HG03432 (cell line): ENCODE measurements around the gene NUP210.

Source experiments
- ATAC-seq: cut with Tn5 transposase; IDR thresholded peaks from one replicate; pipeline ENCODE4 v1.9.1; 2021; ENCODE audit warnings: mild to moderate bottlenecking, moderate library complexity; ENCODE audit not compliant: unreplicated experiment

The NUP210 gene

DNA sequence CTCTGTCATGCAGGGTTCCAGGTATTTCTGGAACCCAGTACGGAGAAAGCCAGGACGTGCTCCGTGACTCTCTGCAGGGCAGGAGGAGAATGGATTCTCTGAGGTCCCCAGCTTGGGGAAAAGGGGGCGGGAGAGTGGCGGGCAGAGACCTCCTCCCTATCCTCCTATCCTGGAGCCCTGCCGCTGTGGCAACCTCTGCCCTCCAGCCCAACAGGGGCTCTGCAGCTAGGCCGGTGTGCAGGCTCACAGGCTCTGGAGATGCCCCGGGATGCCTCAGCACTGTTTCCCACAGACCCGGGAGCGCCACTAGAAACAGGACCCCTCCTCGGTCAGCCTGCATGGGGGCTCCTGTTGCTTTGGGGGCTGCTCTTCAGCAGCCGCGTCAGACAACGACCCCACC is 43.1 kb downstream of the NUP210 start:
- ATAC-seq = no peak

- ATAC-seq = no peak
Measured at GRCh38 chr3:13376091-13376490, 44.0 kb downstream of the NUP210 start.

- ATAC-seq = no peak
Measured at GRCh38 chr3:13375464-13375863, 44.7 kb downstream of the NUP210 start.

GRCh38 chr3:13373975-13374586 is 46.0 kb downstream of the NUP210 start:
- no peak for ATAC-seq

DNA sequence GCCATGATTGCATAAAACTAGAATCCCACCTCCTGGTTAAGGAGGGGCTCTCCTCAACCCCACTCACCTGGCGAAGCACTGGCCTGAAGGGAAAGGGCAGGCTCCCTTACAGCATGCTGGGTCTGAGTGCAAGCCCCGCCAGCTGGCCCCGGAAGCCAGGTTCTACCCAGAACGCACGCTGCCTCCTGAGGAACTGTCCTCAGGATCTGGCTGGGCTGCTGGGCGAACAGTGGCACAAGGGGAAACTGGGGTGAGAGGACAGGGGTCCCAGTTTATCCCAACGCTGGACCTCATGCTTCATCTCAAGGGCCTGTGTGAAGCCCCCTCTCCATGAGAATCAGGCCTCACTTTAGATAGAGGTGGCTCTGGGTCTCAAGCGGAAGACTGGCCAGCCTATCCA is 47.5 kb downstream of the NUP210 start:
- no peak for ATAC-seq

DNA sequence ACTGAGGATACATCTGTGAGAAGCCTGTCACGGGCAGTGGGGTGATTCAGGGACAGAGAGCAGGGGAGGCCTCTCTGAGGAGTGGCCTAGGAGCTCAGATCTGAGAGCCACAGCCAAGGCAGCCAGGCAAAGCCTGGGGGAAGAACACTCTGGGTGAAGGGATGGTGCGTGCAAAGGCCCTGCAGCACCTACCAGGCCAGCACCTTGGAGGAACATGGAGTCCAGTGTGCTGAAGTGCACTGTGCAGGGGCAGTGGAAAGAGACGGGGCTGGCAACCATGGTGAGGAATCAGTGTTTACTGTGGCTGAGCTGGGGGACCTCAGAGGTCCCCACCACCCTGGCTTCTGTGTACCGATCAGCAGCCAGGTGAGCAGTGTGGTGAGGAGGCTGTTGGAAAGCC is 48.0 kb downstream of the NUP210 start:
- no peak for ATAC-seq

DNA sequence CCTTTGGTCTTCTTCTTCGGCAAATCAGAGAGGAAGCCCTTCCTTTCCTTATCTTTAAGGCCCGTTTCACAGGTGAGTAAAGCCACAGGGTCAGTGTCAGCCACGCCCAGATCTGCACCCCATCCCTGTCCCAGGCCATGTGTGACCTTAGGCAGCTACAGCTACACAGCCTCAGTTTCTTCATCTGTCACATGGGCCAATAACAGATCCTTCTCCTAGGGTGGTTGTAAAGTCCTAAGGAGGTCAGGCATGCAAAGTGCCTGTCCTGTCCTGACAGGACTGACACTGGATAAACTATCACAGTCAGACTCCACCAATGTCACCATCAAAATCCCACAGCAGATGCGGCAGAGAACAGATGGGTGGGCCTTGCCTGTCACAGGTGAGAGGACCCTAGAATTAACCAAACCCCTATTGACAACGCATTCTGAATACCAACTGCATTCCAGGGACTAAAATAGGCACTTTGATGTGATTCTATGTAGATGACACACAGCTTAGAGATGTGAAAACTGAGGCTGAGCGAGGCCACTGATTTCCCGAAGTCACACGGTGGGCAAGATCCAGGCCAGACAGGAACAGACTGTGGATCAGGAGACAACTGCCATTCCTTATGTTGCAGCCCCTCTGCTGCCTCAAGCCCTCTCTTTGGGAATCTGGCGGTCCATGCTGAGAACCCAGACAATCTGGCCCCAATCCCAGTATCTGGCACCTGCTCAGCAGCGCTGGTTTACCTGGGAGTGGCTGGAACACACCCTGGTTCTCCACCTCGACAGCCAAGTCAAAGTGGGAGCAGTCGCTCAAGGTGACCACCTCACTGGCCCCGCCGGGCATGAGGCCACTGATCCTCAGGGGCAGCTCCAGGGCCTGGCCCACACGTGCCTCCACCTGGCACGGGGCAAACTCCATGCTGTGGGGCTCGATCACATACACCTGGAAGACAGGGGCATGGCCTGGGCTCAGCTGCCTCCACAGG is 48.7 kb downstream of the NUP210 start:
- no peak for ATAC-seq

DNA sequence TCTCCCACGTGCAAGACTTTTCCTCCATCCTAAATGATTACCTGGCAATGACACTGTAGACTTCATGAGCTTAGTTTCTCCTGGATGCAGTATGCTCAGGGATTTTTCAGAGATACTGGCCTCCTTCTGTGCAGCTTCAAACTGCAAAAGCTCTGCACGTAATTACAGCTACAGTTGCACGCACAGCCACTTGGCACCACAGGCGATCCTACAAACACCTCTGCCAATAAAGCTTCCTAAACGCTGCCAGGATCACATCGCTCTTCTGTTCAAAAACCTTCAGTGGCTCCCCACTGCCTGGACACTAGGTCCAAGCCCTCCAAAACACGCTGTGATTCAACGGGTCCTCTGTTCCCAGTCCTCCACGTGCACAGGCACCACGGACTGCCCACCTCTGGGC is 49.5 kb downstream of the NUP210 start:
- ATAC-seq = no peak

- no peak for ATAC-seq
Measured at GRCh38 chr3:13370055-13370454, 50.1 kb downstream of the NUP210 start.

DNA sequence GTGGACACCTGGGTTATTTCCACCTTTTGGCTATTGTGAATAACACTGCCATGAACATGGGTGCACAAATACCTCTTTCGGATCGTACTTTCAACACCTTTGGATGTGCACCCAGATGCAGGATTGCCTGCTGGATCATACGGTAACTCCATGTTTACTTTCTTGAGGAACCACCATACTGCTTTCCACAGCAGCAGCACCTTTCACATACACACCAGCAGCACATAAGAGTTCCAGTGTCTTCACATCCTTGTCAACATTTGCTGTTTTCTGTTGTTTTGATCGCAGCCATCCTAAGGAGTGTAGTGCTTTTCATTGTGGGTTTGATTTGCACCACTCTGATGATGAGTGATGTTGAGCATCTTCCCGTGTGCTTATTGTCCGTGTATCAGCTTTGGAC is 51.3 kb downstream of the NUP210 start:
- no peak for ATAC-seq

DNA sequence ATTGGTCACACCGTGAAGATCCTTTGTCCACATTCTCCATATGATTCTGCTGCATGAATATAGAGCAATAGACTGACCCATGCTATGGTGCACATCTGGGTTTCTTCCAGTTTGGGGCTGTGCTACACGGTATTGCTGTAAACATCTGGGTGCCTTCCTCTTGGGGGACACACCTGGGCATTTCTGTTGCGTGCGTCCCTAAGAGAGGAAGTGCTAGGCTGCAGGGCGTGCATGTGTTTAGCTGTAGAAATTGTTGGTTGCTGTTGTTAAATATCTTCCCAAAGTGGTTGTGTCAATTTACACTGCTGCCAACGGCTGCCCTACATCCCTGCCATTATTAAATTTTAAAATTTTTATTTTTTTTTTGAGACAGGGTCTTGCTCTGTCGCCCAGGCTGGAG is 52.4 kb downstream of the NUP210 start:
- no peak for ATAC-seq

DNA sequence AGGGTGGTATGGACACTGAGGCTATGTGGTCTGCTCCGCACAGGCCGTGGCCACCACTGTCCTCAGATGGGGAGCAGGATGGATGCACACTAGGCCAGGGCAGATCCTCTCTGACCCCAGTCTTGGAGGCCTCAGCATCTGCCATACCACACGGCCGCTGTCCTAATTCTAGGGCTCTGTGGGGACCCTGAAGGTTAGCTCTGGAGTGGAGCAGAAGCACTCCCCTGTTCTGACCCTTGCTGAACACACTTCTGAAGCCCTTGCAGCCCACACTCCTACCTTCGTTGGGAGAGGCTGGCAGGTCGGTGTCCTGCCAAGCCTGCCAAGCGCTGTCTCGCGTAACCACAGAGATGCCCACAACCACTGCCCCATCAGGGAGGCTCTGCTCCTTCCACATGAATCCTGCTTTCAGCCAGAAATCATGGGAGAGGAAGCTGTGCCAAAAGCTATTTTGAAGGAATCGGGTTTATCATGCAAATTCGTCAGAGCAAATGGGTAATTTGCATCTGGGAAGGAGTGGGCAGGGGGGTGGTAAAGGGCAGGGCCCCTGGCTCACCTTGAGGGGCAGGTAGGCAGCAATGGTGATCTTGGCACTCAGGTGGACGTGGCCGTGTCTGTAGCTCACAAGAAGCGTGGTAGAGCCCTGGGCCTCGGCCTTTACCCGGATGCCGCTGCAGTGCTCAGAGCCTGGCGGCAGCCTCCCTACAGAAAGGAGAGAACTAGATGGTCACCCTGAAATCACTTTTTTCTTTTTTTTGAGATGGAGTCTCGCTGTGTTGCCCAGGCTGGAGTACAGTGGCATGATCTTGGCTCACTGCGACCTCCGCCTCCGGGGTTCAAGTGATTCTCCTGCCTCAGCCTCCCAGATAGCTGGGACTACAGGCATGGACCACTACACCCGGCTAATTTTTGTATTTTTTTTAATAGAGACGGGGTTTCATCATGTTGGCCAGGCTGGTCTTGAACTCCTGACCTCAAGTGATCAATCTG is 54.4 kb downstream of the NUP210 start:
- ATAC-seq = no peak

DNA sequence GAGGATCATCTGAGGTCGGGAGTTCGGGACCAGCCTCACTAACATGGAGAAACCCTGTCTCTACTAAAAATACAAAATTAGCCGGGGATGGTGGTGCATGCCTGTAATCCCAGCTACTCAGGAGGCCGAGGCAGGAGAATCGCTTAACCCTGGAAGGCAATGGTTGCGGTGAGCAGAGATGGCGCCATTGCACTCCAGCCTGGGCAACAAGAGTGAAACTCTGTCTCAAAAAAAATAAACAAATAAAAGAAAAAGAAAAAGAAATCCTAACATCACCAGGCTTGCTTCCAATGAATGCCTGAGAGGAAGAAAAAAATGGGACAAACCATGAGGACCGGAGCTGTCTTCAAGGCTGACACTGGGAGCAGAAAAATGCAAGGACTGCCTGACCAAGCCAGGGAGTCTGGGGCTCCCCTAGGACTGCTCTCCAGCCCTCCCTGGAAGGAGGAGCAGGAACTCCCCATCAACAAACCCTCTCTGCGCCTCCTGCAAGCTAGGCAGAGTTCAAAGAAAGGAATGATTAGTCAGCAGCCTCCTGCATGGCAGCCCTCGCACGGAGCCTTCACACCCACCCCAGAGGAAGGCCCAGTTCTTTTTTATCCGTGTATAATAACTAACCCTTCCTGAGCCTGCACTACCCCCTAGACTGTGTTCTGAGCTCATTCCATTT is 55.4 kb downstream of the NUP210 start:
- no peak for ATAC-seq

DNA sequence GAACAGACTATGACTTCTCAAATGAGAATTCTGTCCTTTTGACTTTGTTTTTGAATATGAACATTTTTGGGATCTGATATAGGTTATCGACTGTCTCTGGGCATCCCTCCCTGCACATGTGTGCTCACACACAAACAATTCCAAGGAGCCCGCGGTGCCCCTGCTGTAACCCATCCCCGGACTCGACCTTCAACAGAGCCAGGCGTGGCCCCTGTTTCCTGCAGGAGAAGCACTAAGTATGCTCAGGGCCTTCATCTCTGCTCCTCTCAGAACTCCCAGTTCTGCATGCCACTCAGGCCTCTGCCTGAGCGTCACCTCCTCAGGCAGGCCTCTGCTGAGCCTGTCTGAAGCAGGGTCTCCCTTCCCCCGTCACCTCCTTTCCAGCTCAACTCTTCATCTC is 57.6 kb downstream of the NUP210 start:
- no peak for ATAC-seq

- ATAC-seq = no peak
Measured at GRCh38 chr3:13359916-13360315, 60.2 kb downstream of the NUP210 start.

GRCh38 chr3:13358643-13359042 is 61.5 kb downstream of the NUP210 start:
- no peak for ATAC-seq

GRCh38 chr3:13358051-13358450 is 62.1 kb downstream of the NUP210 start:
- no peak for ATAC-seq

DNA sequence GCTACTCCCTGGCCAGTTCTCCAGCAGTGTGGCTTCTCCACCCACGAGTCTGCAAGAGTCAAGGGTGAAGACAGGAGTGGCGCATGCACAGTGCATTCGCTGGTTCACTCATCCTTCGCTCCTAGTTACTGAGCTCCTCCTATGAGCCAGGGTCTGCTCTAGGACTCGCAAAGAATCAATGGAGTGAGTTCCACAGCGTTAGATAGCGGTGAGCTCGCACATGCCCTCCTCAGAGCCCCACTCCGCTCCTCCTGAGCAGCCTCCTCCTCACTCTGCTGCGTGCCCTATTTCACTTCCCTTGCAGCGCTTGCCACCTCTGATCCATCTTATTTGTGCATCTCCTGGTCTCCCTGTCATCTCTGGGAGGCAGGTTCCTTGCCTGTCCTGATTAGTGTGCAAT is 63.0 kb downstream of the NUP210 start:
- no peak for ATAC-seq

DNA sequence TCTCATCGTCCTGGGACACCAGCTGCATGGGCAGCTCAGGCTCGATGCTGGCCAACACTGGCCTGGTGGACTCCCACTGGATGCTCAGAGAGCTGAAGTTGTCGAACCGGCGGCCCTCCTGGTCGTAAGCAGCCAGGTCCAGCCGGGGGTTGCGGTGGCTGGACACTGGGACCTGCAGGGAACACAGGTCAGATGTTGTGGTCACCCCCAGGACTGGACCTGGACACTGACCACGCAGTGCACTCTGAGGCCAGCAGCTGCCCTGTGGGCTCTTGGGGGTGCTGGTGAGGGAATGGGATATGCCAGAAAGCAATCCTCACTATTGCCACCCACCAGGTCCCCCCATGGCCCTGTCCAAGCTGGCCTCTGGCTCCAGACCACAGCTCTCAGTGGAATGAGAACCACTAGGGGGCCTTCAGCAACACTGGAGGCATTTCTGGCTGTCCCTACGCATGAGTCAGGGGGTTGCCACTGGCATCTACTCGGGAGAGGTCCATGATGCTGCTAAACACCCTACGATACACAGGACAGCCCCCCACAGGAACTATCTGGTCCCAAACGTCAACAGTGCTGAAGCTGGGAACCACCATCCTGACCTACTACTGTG is 66.1 kb downstream of the NUP210 start:
- no peak for ATAC-seq

DNA sequence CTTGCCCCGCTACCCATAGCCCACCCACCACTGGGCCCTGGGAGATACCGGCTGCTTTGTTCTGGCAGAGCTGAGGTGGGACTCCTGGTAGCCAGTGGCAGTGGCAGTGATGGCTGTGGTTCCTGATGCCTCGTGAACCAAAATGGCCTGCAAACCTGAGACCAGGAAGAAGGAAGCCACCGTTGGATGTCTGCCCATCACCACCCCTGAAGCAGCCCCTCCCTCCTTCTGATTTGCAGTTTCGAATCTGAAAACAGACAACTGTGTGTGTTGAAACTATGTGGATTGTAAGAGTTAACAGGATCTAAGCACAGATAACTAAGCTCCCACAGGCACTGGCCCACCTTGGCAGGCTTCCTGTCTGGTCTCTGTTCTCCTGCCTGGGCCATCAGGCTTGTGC is 66.6 kb downstream of the NUP210 start:
- ATAC-seq = no peak
